ENCODE results near the gene TBC1D2. TPM values are rescaled to one million over a fixed set of nuclear protein-coding genes. Genes with fewer than 3 reads are reported as not detected.

The TBC1D2 gene
- polyA plus RNA-seq, result 10 to 100 TPM; 12.2 to 42.0 (median 28.0) TPM
- long read RNA-seq, donor 1, transcript TBC1D2-205 (13 exons, 3,349 nt), result major isoform, 18 of 37 reads
- long read RNA-seq, donor 1, partial matches to known transcripts, result 17 of 37 reads
- long read RNA-seq, donor 1, other reads (novel, unspliced or antisense), result 0 of 37 reads
- long read RNA-seq, donor 2, partial matches to known transcripts, result 0 of 2 reads
- long read RNA-seq, donor 2, other reads (novel, unspliced or antisense), result 0 of 2 reads
- long read RNA-seq, donor 3, result 0 reads
- long read RNA-seq, donor 4, result 0 reads
- long read RNA-seq, donor 5, partial matches to known transcripts, result 0 of 1 reads
- long read RNA-seq, donor 5, other reads (novel, unspliced or antisense), result 0 of 1 reads
- long read RNA-seq, donor 6, partial matches to known transcripts, result 6 of 9 reads
- long read RNA-seq, donor 6, other reads (novel, unspliced or antisense), result 0 of 9 reads
- long read RNA-seq, donor 7, partial matches to known transcripts, result 0 of 1 reads
- long read RNA-seq, donor 7, other reads (novel, unspliced or antisense), result 0 of 1 reads
- long read RNA-seq, donor 8, result 0 reads
- long read RNA-seq, donor 9, partial matches to known transcripts, result 0 of 1 reads
- long read RNA-seq, donor 9, other reads (novel, unspliced or antisense), result 0 of 1 reads
- long read RNA-seq, donor 10, partial matches to known transcripts, result 0 of 1 reads
- long read RNA-seq, donor 10, other reads (novel, unspliced or antisense), result 0 of 1 reads

DNA sequence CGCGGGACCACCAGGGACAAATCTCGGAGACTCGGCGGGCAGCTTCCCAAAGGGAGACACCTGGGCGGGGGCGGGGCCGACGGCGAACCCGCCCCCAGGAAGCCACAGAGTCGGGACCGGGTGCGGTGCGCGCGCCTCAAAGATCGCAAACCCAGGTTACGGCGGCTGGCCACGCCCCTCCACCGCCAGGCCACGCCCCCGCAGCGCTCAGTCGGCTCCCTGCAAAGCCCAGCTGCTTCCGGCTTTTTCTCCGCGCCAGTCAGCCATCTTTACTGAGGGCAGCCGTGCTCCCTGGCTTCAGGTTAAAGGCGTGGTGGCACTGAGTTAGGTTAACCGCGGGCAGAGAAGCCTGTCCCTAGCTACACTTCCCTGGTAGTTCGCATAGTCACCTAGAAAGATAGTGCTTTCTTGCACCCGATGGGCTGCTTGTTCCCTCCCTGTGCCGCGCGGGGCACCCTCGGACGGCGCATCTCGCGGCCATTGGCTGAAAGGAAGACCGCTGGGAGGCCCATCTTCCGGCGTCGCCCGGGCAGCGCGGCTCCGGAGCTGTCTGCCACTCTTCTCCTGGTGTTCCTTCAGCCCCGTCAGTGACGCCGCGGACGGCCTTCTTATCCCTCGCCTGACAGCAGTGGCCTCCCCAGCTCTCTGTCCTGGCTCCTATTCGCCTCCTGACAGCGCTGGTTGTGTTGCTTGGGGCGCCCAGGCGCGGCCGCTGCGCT lies at the start of gene TBC1D2:
Gene TBC1D2 (minus strand): TSS at position 72 of the 719 bp plus-strand sequence. CDS start 108 bp downstream, outside the sequence.
- 0 to 1% (median 0%) methylated on average over 49 to 64 of the region's 64 CpGs for WGBS, 3 donors
- peak within 1 kb of the TSS; percentile 67 to 94 (median 92) for H3K4me3 ChIP-seq (ENCODE audit: low read depth in 1 of 3, low read length in 3 of 3)
- H3K27ac ChIP-seq (ENCODE audit: low read depth in 1 of 3, low read length in 2 of 3), result peak within 1 kb of the TSS; percentile 92 to 100 (median 92)
- H3K4me1 ChIP-seq (ENCODE audit: control insufficient read depth in 3 of 3, insufficient read depth in 2 of 3, low read depth in 1 of 3, low read length in 2 of 3), result peaks cover 0 to 12% (median 4%) of the 10 kb centered on the region in 3 donors
- no peak for FAIRE-seq
- peaks cover 0 to 15% (median 2%) of the 10 kb centered on the region in 3 donors for H3K36me3 ChIP-seq (ENCODE audit: control insufficient read depth in 3 of 3, insufficient read depth in 2 of 3, low read depth in 1 of 3, low read length in 3 of 3)
- peak; percentile 95 to 99 for DNase-seq
- no peaks in the 10 kb centered on the region for H3K27me3 ChIP-seq (ENCODE audit: control insufficient read depth in 3 of 3, insufficient read depth in 3 of 3, low read length in 3 of 3)
- no peaks in the 10 kb centered on the region for H3K9me3 ChIP-seq (ENCODE audit: control insufficient read depth in 2 of 2, insufficient read depth in 1 of 2, low read depth in 1 of 2, low read length in 1 of 2)

DNA sequence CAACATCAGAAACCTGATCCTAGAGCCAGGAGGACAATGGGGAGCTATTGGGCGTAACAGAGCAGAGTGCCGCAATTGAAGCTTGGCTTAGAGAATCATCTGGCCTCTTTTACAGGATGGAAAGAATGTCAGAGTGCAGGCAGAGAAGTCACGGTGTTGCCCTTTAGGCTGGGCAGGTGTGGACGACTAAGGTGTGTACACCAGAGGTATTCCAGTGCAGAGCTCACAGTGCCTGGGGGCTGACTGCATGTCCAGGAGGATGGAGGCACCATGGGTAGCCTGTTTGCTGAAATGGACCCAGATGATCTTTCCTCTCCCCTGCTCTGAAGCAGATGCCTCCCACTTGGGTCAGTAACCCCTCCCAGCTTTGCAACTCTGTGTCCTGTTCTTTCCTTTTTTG lies 48.9 kb upstream of the TBC1D2 start:
- FAIRE-seq (no peak), DNase-seq (no peak)
- Histone ChIP-seq H3K4me3 (ENCODE audit: low read depth in 1 of 3, low read length in 3 of 3) (no peak overlapping the region), H3K9me3 (ENCODE audit: control insufficient read depth in 2 of 2, insufficient read depth in 1 of 2, low read depth in 1 of 2, low read length in 1 of 2) (no peaks in the 10 kb centered on the region), H3K27ac (ENCODE audit: low read depth in 1 of 3, low read length in 2 of 3) (no peak overlapping the region), H3K27me3 (ENCODE audit: control insufficient read depth in 3 of 3, insufficient read depth in 3 of 3, low read length in 3 of 3) (no peaks in the 10 kb centered on the region), H3K4me1 (ENCODE audit: control insufficient read depth in 3 of 3, insufficient read depth in 2 of 3, low read depth in 1 of 3, low read length in 2 of 3) (peaks cover 0 to 3% (median 0%) of the 10 kb centered on the region in 3 donors), H3K36me3 (ENCODE audit: control insufficient read depth in 3 of 3, insufficient read depth in 2 of 3, low read depth in 1 of 3, low read length in 3 of 3) (no peaks in the 10 kb centered on the region)
- 86 to 90% (median 88%) methylated on average over 4 of the region's 4 CpGs for WGBS, 3 donors

GRCh38 chr9:98303633-98304125 lies 48.2 kb upstream of the TBC1D2 start:
- Histone ChIP-seq H3K9me3 (ENCODE audit: control insufficient read depth in 2 of 2, insufficient read depth in 1 of 2, low read depth in 1 of 2, low read length in 1 of 2) (no peaks in the 10 kb centered on the region), H3K27me3 (ENCODE audit: control insufficient read depth in 3 of 3, insufficient read depth in 3 of 3, low read length in 3 of 3) (no peaks in the 10 kb centered on the region), H3K4me1 (ENCODE audit: control insufficient read depth in 3 of 3, insufficient read depth in 2 of 3, low read depth in 1 of 3, low read length in 2 of 3) (peaks cover 0 to 3% (median 0%) of the 10 kb centered on the region in 3 donors), H3K4me3 (ENCODE audit: low read depth in 1 of 3, low read length in 3 of 3) (no peak overlapping the region), H3K27ac (ENCODE audit: low read depth in 1 of 3, low read length in 2 of 3) (no peak overlapping the region), H3K36me3 (ENCODE audit: control insufficient read depth in 3 of 3, insufficient read depth in 2 of 3, low read depth in 1 of 3, low read length in 3 of 3) (no peaks in the 10 kb centered on the region)
- no peak for FAIRE-seq
- no peak for DNase-seq
- WGBS, 3 donors, result 78 to 89% (median 83%) methylated on average over 8 of the region's 8 CpGs

DNA sequence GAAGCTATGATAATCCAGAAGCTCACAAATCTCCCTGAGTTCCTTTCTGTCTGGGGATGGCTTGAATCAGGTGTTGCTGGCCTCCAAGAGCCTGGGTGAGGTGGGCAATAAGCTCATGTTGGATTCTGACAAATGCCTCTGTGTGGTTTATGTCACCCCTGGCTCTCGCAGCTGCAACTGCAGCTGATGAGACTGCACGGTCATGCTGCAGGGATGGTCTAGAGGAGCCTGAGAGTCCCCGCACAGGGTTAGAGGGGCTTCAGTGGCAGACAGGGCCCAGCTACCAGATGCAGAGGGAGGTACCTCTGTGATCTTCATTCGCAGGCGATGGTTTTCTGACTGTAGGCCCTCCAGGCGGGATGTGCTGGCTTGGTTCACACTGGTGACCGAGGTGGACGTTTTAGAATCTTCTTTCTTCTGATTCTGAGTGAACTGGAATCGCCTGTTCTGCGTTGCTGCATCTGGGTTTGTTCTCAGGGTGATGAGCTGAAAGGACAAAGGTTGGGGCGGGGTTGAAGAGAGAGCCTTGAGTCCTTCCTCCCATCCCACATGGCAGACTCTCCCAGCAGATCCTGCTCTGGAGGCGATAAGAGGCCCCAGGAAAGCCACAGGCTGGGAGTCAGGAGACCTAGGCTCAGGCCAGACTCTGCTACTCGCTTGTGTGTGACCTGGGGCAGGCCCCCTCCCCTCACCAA lies 47.6 kb upstream of the TBC1D2 start:
- H3K27ac ChIP-seq (ENCODE audit: low read depth in 1 of 3, low read length in 2 of 3), result no peak overlapping the region
- no peaks in the 10 kb centered on the region for H3K36me3 ChIP-seq (ENCODE audit: control insufficient read depth in 3 of 3, insufficient read depth in 2 of 3, low read depth in 1 of 3, low read length in 3 of 3)
- H3K27me3 ChIP-seq (ENCODE audit: control insufficient read depth in 3 of 3, insufficient read depth in 3 of 3, low read length in 3 of 3), result no peaks in the 10 kb centered on the region
- H3K4me1 ChIP-seq (ENCODE audit: control insufficient read depth in 3 of 3, insufficient read depth in 2 of 3, low read depth in 1 of 3, low read length in 2 of 3), result peaks cover 0 to 3% (median 0%) of the 10 kb centered on the region in 3 donors
- DNase-seq, result peak; percentile 23 to 29
- no peak for FAIRE-seq
- no peak overlapping the region for H3K4me3 ChIP-seq (ENCODE audit: low read depth in 1 of 3, low read length in 3 of 3)
- H3K9me3 ChIP-seq (ENCODE audit: control insufficient read depth in 2 of 2, insufficient read depth in 1 of 2, low read depth in 1 of 2, low read length in 1 of 2), result no peaks in the 10 kb centered on the region
- 80 to 88% (median 84%) methylated on average over 13 of the region's 13 CpGs for WGBS, 3 donors

GRCh38 chr9:98302150-98302549 lies 46.7 kb upstream of the TBC1D2 start:
- FAIRE-seq, result no peak
- no peaks in the 10 kb centered on the region for H3K27me3 ChIP-seq (ENCODE audit: control insufficient read depth in 3 of 3, insufficient read depth in 3 of 3, low read length in 3 of 3)
- no peak overlapping the region for H3K27ac ChIP-seq (ENCODE audit: low read depth in 1 of 3, low read length in 2 of 3)
- 73 to 75% (median 75%) methylated on average over 5 of the region's 5 CpGs for WGBS, 3 donors
- H3K9me3 ChIP-seq (ENCODE audit: control insufficient read depth in 2 of 2, insufficient read depth in 1 of 2, low read depth in 1 of 2, low read length in 1 of 2), result no peaks in the 10 kb centered on the region
- H3K36me3 ChIP-seq (ENCODE audit: control insufficient read depth in 3 of 3, insufficient read depth in 2 of 3, low read depth in 1 of 3, low read length in 3 of 3), result no peaks in the 10 kb centered on the region
- H3K4me1 ChIP-seq (ENCODE audit: control insufficient read depth in 3 of 3, insufficient read depth in 2 of 3, low read depth in 1 of 3, low read length in 2 of 3), result peaks cover 0 to 3% (median 0%) of the 10 kb centered on the region in 3 donors
- no peak for DNase-seq
- H3K4me3 ChIP-seq (ENCODE audit: low read depth in 1 of 3, low read length in 3 of 3), result no peak overlapping the region

GRCh38 chr9:98300611-98301010 lies 45.2 kb upstream of the TBC1D2 start:
- no peaks in the 10 kb centered on the region for H3K36me3 ChIP-seq (ENCODE audit: control insufficient read depth in 3 of 3, insufficient read depth in 2 of 3, low read depth in 1 of 3, low read length in 3 of 3)
- no peak overlapping the region for H3K4me3 ChIP-seq (ENCODE audit: low read depth in 1 of 3, low read length in 3 of 3)
- peaks cover 0 to 3% (median 0%) of the 10 kb centered on the region in 3 donors for H3K4me1 ChIP-seq (ENCODE audit: control insufficient read depth in 3 of 3, insufficient read depth in 2 of 3, low read depth in 1 of 3, low read length in 2 of 3)
- H3K9me3 ChIP-seq (ENCODE audit: control insufficient read depth in 2 of 2, insufficient read depth in 1 of 2, low read depth in 1 of 2, low read length in 1 of 2), result no peaks in the 10 kb centered on the region
- no peaks in the 10 kb centered on the region for H3K27me3 ChIP-seq (ENCODE audit: control insufficient read depth in 3 of 3, insufficient read depth in 3 of 3, low read length in 3 of 3)
- DNase-seq (no peak), FAIRE-seq (no peak)
- 79 to 87% (median 83%) methylated on average over 3 of the region's 3 CpGs for WGBS, 3 donors
- no peak overlapping the region for H3K27ac ChIP-seq (ENCODE audit: low read depth in 1 of 3, low read length in 2 of 3)

GRCh38 chr9:98298476-98298875 lies 43.0 kb upstream of the TBC1D2 start:
- no peak for FAIRE-seq
- H3K27me3 ChIP-seq (ENCODE audit: control insufficient read depth in 3 of 3, insufficient read depth in 3 of 3, low read length in 3 of 3), result no peaks in the 10 kb centered on the region
- H3K27ac ChIP-seq (ENCODE audit: low read depth in 1 of 3, low read length in 2 of 3), result no peak overlapping the region
- H3K36me3 ChIP-seq (ENCODE audit: control insufficient read depth in 3 of 3, insufficient read depth in 2 of 3, low read depth in 1 of 3, low read length in 3 of 3), result no peaks in the 10 kb centered on the region
- H3K4me1 ChIP-seq (ENCODE audit: control insufficient read depth in 3 of 3, insufficient read depth in 2 of 3, low read depth in 1 of 3, low read length in 2 of 3), result peaks cover 0 to 1% (median 0%) of the 10 kb centered on the region in 3 donors
- H3K9me3 ChIP-seq (ENCODE audit: control insufficient read depth in 2 of 2, insufficient read depth in 1 of 2, low read depth in 1 of 2, low read length in 1 of 2), result no peaks in the 10 kb centered on the region
- DNase-seq, result no peak
- no peak overlapping the region for H3K4me3 ChIP-seq (ENCODE audit: low read depth in 1 of 3, low read length in 3 of 3)
